Activated T-helper 17 cell treated with anti-CD3 and anti-CD28 coated beads, Interleukin-2, amount 50 U/mL, for 72 hours (primary cell): Measurements from ENCODE around the gene MAGED4B. TPM values are rescaled to one million over a fixed set of nuclear protein-coding genes. Genes with fewer than 3 reads are reported as not detected.
"Not testable (repeated sequence)": the region's sequence is repeated elsewhere in the genome, so short reads cannot be mapped to it uniquely, and the experiment has no call there.

Source experiments
- ATAC-seq: fragments of 150-1000 bp; cut with Tn5 transposase; replicated peaks from 2 replicates; pipeline ENCODE4 v1.10.0; 2021; ENCODE audit warnings: mild to moderate bottlenecking, moderate library complexity
- H3K27ac Mint-ChIP-seq: one replicate; pipeline ENCODE4 v1.8.0; 2022; ENCODE audit warnings: mixed read lengths
- H3K27me3 Mint-ChIP-seq: one replicate; pipeline ENCODE4 v1.8.0; 2022; ENCODE audit warnings: mixed read lengths
- H3K36me3 Mint-ChIP-seq: one replicate; pipeline ENCODE4 v1.8.0; 2022; ENCODE audit warnings: low read depth, mild to moderate bottlenecking, mixed read lengths
- H3K4me1 Mint-ChIP-seq: one replicate; pipeline ENCODE4 v1.8.0; 2022; ENCODE audit warnings: mixed read lengths
- H3K4me3 Mint-ChIP-seq: one replicate; pipeline ENCODE4 v1.8.0; 2022; ENCODE audit warnings: mild to moderate bottlenecking, mixed read lengths
- H3K9me3 Mint-ChIP-seq: one replicate; pipeline ENCODE4 v1.8.0; 2022; ENCODE audit warnings: mixed read lengths
- total RNA-seq, 2 donors: library from RNA; stranded (reverse); gene quantifications; one replicate each; pipeline ENCODE4 v1.2.3, GENCODE V29; 2022

The MAGED4B gene, protein sequence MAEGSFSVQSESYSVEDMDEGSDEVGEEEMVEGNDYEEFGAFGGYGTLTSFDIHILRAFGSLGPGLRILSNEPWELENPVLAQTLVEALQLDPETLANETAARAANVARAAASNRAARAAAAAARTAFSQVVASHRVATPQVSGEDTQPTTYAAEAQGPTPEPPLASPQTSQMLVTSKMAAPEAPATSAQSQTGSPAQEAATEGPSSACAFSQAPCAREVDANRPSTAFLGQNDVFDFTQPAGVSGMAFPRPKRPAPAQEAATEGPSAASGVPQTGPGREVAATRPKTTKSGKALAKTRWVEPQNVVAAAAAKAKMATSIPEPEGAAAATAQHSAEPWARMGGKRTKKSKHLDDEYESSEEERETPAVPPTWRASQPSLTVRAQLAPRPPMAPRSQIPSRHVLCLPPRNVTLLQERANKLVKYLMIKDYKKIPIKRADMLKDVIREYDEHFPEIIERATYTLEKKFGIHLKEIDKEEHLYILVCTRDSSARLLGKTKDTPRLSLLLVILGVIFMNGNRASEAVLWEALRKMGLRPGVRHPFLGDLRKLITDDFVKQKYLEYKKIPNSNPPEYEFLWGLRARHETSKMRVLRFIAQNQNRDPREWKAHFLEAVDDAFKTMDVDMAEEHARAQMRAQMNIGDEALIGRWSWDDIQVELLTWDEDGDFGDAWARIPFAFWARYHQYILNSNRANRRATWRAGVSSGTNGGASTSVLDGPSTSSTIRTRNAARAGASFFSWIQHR
- 1 to 10 TPM; 3.7 to 4.0 TPM for total RNA-seq

DNA sequence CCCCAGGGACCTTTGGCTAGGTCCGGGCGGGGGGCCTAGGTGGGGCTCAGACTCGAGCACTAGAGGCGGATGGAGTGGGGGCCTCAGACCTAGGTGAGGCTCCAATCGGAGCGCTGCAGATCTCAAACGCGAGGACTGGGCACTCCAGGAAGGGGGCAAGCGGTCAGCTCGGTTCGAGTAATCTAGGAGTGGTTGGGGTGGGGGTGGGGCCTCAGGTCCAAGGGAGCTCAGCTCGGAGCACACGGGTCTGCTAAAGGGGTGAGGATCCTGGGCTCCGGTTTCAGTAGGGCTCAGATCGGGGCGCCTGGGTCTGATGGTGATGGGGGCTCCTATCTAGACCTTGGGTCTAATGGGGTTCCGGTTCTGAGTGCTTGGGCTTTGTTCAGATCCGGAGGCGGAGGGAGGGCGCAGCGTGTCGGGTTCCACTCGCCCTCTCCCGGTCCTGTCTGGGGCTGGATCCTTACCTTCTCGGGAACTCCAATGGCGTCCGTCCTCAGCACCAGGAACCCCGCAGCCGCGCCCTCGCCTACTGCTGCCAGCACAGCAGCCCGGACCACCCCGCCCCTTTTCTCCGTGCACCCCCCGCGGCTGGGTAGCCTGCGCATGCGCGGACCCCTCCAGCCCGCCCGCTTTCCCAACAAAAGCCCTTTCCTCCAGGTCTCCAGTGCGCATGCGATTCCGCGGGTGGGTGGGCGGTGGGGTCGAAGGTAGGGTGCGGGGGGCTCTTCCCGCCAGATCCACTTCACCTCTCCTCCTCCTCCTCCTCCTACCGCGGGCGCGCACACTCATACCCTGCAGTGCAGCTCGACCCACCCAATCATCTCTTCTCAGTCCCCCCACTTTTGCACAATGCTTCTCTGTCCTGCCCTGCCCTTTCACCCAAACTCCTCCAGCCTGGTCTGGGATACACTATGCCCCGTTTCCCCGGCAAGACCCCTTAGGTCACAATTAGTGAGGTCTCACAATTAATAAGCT, at the start of gene MAGED4B:
TSS of gene MAGED4B (minus strand) at position 518 of the 975 bp plus-strand sequence. CDS start 1,011 bp downstream, outside the sequence.
- H3K4me3 Mint-ChIP-seq, ATAC-seq, H3K27me3 Mint-ChIP-seq, H3K9me3 Mint-ChIP-seq, H3K4me1 Mint-ChIP-seq, H3K36me3 Mint-ChIP-seq, H3K27ac Mint-ChIP-seq: not testable (repeated sequence)

DNA sequence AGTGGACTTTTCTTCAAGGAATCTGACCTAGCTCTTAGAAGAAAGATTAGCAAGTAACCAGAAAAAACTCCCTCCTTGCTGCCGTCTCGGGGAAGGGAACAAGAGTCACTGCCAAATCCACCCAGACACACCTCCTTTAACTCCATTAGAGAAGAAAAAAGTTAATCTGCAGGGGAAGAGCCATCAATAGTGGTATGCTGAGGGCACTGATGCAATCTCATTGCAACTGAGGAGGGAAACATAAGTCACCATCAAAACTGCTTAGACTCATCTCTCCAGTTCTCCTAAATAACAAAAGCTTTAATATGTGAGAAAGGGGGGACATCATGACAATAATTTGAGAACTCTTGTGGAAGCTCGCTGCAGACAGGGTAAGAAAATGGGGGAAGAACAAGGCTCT, 49.3 kb upstream of the MAGED4B start:
- Mint-ChIP-seq H3K36me3 (no peaks in the 10 kb centered on the region), H3K4me1 (no peaks in the 10 kb centered on the region), H3K4me3 (no peak overlapping the region), H3K27me3 (no peaks in the 10 kb centered on the region), H3K9me3 (no peaks in the 10 kb centered on the region), H3K27ac (no peak overlapping the region)
- no peak for ATAC-seq

DNA sequence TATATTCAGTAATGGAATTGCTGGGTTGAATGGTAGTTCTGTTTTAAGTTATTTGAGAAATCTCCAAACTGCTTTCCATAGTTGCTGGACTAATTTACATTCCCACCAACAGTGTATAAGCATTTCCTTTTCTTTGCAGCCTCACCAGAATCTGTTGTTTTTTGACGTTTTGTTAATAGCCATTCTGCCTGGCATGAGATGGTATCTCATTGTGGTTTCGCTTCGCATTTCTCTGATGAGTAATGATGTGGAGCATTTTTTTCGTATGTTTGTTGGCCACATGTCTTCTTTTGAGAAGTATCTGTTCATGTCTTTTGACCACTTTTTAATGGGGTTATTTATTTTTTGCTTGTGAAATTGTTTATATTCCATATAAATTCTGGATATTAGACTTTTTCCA, 13.6 kb upstream of the MAGED4B start:
- H3K27ac Mint-ChIP-seq = no peak overlapping the region
- no peak for ATAC-seq
- H3K36me3 Mint-ChIP-seq = no peaks in the 10 kb centered on the region
- H3K27me3 Mint-ChIP-seq = peaks cover 5% of the 10 kb centered on the region
- no peaks in the 10 kb centered on the region for H3K9me3 Mint-ChIP-seq
- no peak overlapping the region for H3K4me3 Mint-ChIP-seq
- H3K4me1 Mint-ChIP-seq = no peaks in the 10 kb centered on the region

DNA sequence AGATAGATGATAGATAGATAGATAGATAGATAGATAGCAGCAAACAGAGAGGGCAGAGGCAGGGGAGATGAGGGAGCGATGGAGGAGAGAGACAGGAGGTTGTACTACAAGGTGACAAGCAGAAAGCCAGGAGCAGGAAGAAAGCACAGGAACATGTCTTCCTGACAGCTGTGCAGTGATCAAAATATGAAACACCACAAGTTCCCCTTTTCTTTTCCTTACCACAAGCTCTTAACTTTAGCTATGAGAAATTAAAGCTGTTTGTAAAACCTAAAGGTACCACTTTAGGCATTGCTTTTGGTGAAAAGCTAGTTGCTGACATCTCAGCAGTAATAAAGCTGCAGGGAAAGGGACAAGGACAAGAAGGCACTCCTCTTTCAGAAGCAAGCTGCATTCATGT, 9.1 kb upstream of the MAGED4B start:
- Mint-ChIP-seq H3K4me1 (no peaks in the 10 kb centered on the region), H3K36me3 (no peaks in the 10 kb centered on the region), H3K27me3 (peaks cover 7% of the 10 kb centered on the region), H3K9me3 (no peaks in the 10 kb centered on the region), H3K27ac (no peak overlapping the region), H3K4me3 (no peak overlapping the region)
- ATAC-seq = no peak

DNA sequence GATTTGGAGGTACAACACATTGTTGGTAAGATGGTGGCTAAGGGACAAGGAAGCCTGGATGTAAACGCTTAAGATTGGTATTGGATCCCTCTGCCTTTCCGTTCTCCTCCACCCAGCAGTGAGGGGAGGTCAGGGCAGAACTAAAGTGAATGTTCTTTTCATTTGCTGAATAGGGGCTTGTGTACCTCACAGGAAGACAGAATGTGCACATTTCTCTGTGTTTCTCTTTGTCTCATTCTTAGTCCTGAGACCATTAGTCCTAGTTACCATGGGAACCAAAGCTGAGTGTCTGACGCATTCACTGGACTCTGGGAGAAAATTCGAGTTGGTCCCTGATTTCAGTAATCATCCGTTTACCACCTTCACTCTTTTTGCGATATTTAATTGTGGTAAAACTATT, 26.7 kb downstream of the MAGED4B start:
- H3K27me3 Mint-ChIP-seq, H3K9me3 Mint-ChIP-seq, ATAC-seq, H3K4me3 Mint-ChIP-seq, H3K4me1 Mint-ChIP-seq, H3K36me3 Mint-ChIP-seq, H3K27ac Mint-ChIP-seq: not testable (repeated sequence)

DNA sequence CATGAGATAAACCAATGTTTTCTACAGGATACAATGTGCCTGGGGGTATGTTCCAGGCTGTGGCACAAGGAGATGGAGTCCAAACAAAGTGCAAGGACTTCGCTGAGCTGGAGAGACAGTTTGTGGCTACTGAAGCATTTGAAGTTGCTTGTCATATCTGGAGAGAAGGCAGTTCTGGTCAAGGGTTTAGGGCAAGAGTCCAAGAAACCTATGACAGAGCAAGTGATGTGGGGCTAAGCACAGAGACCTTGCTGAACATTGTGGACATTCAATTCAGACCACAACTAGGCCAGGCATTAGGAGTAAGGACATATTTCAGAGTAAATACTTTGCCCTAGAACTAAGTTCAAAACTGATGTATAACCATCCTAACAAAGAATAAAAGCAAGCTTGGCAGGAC, 34.8 kb downstream of the MAGED4B start:
- Mint-ChIP-seq H3K4me3 (no peak overlapping the region), H3K27ac (no peak overlapping the region), H3K27me3 (peaks cover 10% of the 10 kb centered on the region)

DNA sequence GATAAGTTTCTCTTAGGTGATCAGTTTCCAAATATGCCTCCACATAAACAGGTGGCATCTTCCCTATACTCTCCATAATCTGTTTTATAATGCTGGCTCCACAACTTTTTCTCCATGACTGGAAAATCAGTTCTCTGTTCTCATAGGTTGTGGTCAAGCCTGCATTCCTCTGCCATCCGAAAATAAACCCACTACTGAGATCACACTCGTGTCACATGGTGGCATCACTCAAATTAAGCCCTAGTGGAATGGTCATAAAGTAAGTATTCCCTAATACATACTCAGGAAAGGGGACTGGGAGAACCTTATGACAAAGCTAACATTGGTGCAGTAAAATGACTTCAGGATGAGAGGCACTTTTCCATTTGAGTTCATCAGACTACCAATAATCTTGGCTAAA, 37.6 kb downstream of the MAGED4B start:
- Mint-ChIP-seq H3K4me1 (no peaks in the 10 kb centered on the region), H3K27me3 (peaks cover 11% of the 10 kb centered on the region), H3K4me3 (no peak overlapping the region), H3K36me3 (no peaks in the 10 kb centered on the region), H3K9me3 (no peaks in the 10 kb centered on the region), H3K27ac (no peak overlapping the region)
- ATAC-seq = no peak

More for the DNA sequence above, 34.8 kb downstream of the MAGED4B start:
- Mint-ChIP-seq H3K9me3 (no peaks in the 10 kb centered on the region), H3K4me1 (no peaks in the 10 kb centered on the region), H3K36me3 (no peaks in the 10 kb centered on the region)
- no peak for ATAC-seq

DNA sequence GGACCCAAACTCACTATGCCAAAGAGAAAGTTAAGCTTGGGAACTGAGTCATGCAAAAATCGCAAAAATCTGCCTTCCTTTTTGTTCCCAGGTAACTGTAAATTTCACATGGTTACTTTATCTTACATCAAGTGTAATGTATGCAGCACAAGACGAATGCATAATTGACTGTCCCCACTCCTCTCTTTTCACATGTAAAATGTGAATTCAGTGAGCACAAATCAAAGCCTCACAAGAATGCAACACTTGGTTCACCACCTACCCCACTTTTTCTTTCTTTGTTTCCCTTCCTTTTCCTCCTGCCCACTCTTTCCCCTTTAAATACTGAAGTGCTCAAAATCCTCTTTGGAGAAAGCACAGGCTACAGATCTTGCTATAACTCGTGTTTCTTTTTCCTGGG, 53.2 kb downstream of the MAGED4B start:
- no peak overlapping the region for H3K4me3 Mint-ChIP-seq
- no peak overlapping the region for H3K27ac Mint-ChIP-seq
- no peaks in the 10 kb centered on the region for H3K36me3 Mint-ChIP-seq
- H3K27me3 Mint-ChIP-seq = no peaks in the 10 kb centered on the region
- no peak for ATAC-seq
- no peaks in the 10 kb centered on the region for H3K4me1 Mint-ChIP-seq
- no peaks in the 10 kb centered on the region for H3K9me3 Mint-ChIP-seq

Other genes with a start within 250 kb of the MAGED4B start
- gene MAGED1, start 175.6 kb downstream of the MAGED4B start, total RNA-seq = 10 to 100 TPM; 40.0 to 40.4 TPM
- under 1 TPM; 0.37 to 0.61 TPM for gene MAGED4, start 115.7 kb upstream of the MAGED4B start, total RNA-seq